GM19025 (cell line): ENCODE results near the gene GSPT1.
"Not testable (repeated sequence)": the region's sequence is repeated elsewhere in the genome, so short reads cannot be mapped to it uniquely, and the experiment has no call there.

Experiments used
- ATAC-seq: cut with Tn5 transposase; IDR thresholded peaks from one replicate; pipeline ENCODE4 v1.9.1; 2021; ENCODE audit warnings: mild to moderate bottlenecking, low read depth, moderate library complexity; ENCODE audit not compliant: unreplicated experiment

The GSPT1 gene

DNA sequence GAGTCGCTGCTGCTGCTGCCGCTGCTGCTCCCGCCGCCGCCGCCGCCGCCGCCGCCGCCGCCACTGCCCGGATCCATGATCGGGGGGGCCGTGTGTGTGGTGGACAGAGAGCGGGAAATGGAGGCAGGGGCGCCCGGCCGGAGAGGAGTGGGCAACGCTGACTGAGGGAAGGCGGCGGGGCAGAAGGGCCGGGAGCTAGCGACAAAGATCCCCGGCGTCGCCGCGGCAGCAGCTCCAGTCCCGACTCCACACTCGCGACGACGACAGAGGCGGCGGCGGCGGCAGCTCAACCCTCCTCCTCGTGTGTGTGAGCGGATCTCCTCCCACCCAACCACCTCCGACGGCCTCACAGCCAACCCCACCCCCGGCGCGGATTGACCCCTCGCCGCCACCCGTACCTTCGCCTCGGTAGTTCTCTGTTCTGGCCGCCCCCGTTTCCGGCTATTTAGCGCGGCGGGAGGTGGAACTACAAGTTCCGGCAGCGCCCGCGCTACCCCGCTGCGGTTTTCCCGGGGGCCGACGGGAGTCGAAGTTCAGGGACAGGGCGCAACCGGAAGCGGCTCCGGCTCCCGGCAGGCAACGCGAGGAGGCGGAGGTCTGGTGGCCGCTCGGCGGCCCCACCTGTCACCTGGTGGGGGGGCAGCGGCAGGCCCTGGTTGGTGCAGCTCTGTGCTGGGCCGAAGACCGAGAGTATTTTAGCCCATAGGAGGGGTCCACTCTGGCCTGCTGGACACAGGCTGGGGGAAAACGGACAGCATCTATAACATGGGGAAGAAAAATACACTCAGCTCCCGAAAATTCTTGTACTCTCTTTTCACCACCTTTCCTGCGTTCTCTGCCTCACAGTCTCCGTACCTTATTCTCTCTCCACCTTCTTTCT, at the start of gene GSPT1:
Gene GSPT1, minus strand, starts transcription at position 313 of the 880 bp plus-strand sequence. Its CDS starts 236 bp downstream, at position 77.
- peak; percentile 83 for ATAC-seq

GRCh38 chr16:11964761-11965551, 49.2 kb upstream of the GSPT1 start, which contains the start of gene TNFRSF17:
TSS of gene TNFRSF17 (plus strand) at chr16:11965210. CDS start at chr16:11965325, 115 bp downstream.
- peak; percentile 79 for ATAC-seq

GRCh38 chr16:11963706-11964105, 48.0 kb upstream of the GSPT1 start:
- no peak for ATAC-seq

- ATAC-seq = not testable (repeated sequence)
Observed at GRCh38 chr16:11962978-11963377, 47.2 kb upstream of the GSPT1 start.

DNA sequence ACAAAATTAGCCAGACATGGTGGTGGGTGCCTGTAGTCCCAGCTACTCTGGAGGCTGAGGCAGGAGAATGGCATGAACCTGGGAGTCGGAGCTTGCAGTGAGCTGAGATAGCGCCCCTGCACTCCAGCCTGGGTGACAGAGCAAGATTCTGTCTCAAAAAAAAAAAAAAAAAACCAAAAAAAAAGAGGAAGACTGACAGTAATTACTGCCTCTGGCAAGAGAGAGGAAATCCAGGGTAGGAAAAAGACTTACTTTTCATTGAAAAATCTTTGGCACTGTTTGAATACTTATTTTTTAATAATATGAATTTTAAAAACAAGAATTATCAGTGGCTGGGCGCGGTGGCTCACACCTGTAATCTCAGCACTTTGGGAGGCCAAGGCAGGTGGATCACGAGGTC, 46.7 kb upstream of the GSPT1 start:
- not testable (repeated sequence) for ATAC-seq

- no peak for ATAC-seq
Observed at GRCh38 chr16:11957591-11958395, 42.0 kb upstream of the GSPT1 start.

GRCh38 chr16:11956558-11956957, 40.8 kb upstream of the GSPT1 start:
- no peak for ATAC-seq

GRCh38 chr16:11955713-11956123, 40.0 kb upstream of the GSPT1 start:
- ATAC-seq = no peak

- not testable (repeated sequence) for ATAC-seq
Observed at GRCh38 chr16:11953576-11953975, 37.8 kb upstream of the GSPT1 start.

DNA sequence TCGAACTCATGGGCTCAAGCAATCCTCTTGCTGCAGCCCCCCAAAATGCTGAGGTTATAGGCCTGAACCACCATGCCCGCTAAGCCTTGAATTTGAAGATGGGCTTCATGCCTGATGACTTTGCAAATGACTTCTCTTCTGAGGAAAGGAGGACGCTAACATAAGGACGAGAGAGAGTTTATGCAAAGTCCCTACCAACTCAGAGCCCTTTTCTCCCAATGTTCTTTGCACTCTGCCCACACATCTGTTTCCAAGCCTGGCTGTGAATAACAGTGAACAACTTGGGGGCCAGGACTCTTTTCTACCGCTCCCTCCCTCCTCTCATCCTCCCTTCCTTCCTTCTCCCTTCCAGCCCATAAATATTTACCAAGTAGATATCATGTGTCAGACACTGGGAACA, 34.6 kb upstream of the GSPT1 start:
- no peak for ATAC-seq

- ATAC-seq = no peak
Observed at GRCh38 chr16:11949527-11949926, 33.8 kb upstream of the GSPT1 start.

- no peak for ATAC-seq
Observed at GRCh38 chr16:11948819-11949218, 33.1 kb upstream of the GSPT1 start.

- ATAC-seq = no peak
Observed at GRCh38 chr16:11946433-11946832, 30.7 kb upstream of the GSPT1 start.

GRCh38 chr16:11941945-11942344, 26.2 kb upstream of the GSPT1 start, which contains the start of gene NPIPB2:
TSS of gene NPIPB2 (minus strand) at chr16:11942045. CDS start at chr16:11942045, 0 bp downstream.
- ATAC-seq = not testable (repeated sequence)

GRCh38 chr16:11927350-11927749, 11.6 kb upstream of the GSPT1 start:
- not testable (repeated sequence) for ATAC-seq

DNA sequence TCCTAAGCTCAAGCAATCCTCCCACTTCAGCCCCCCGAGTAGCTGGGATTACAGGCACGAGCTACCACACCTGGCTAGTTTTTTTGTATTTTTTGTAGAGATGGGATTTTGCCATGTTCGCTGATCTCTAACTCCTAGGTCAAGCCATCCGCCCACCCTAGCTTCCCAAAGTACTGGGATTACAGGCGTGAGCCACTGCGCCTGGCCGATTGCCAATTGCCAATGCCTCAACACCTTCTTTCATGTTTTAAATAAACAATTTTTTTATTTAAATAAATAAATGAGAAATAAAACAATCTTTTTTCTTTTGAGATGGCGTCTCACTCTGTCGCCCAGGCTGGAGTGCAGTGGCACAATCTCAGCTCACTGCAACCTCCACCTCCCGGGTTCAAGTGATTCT, 8.3 kb upstream of the GSPT1 start:
- not testable (repeated sequence) for ATAC-seq

DNA sequence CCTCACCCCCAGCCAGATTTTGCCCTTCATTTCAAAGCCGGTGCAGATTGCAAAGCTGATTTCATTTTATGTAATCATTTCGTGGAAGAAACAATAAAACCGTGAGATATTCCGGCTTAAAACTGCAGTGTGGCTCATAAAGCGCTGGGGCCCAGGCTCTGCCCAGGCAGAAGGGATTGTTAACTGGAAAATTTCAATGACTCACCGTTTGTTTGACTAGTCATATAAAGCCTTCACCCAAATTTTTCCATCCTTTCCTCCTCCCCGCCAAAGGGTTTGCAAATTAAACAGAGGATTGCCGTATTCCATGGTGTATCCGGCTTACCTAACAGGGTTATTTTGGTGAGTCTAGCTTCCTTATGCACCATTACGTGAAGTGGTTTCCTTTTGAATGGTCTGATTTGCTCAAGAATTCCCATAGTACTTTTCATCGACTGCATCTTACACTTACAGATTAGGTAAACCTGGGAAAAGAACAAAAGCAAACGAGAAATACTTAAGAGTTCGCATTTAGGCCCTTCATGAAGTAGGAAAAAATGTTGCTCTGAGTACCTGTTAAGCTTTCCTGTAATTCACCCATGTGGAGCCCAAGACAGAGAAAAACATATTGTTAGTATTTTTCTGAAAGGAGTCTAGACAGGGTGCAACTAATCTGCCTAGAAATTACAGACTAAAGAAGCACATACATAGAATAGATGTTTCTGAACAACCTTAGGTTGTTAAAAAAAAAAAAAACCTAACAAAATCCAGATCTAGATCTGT, 949 bp upstream of the GSPT1 start:
- no peak for ATAC-seq

DNA sequence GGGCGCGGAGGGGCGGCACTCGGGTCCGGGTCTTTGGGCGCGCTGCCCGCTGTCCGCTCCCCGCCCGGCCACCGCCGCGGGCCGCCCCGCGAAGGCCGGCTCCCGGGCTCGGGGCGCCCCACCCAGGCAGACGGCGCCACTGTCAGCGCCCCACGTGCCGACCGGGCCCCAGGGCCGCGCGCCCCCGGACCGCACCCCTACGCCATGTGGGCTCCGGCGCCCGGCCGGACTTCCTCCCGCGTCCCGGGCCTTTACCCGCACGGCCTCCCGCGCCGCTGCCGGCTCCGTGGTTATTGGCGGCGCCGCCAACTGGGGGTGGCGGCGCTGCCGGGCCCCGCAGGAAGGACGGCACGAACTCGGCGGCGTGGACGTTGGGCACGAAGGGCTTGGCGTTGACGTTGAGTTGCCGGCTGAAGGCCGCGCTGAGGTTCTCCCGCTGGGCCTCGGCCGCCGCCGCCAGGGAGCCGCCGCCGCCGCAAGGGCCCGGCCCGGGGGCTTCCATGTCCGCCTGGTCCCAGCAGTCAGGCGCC, 577 bp downstream of the GSPT1 start:
- peak; percentile 11 for ATAC-seq
